ENCODE measurements around the gene HCRTR2.
"Not testable (repeated sequence)": the region's sequence is repeated elsewhere in the genome, so short reads cannot be mapped to it uniquely, and the experiment has no call there.

HCRTR2 gene

GRCh38 chr6:55212156-55212555 lies 37.8 kb downstream of the HCRTR2 start:
- TF ChIP-seq CTCF (IDR thresholded peaks at IDR 0.05; ENCODE audit: borderline replicate concordance, insufficient read depth, low read depth, low read length) = no peak
- H3K4me3 ChIP-seq (ENCODE audit: low read depth, low read length) = no peak overlapping the region

GRCh38 chr6:55220961-55221360 lies 46.6 kb downstream of the HCRTR2 start:
- H3K4me3 ChIP-seq (ENCODE audit: low read depth, low read length) = no peak overlapping the region
- no peak for TF ChIP-seq CTCF (IDR thresholded peaks at IDR 0.05; ENCODE audit: borderline replicate concordance, insufficient read depth, low read depth, low read length)

GRCh38 chr6:55227862-55228261 lies 53.5 kb downstream of the HCRTR2 start:
- H3K4me3 ChIP-seq (ENCODE audit: low read depth, low read length) = no peak overlapping the region
- TF ChIP-seq CTCF (IDR thresholded peaks at IDR 0.05; ENCODE audit: borderline replicate concordance, insufficient read depth, low read depth, low read length) = no peak

DNA sequence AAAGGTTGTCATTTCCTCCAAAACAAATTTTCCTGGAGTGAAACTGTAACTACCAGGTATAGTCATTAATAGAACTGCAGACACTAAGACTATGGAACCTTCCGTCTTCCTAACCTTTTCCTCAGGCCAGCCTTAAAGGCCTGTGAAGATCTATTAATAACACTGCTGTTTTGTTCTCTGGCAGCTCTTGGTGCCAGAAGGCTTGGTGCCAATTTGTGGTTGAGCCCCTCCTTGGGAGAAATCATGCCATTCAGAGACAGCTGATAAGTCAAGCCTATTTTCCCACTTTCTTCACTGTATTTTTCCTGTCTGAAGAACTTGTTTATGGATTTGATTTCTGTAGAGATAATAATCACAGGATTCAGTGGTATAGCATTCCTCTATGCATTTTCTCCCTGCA lies 64.8 kb downstream of the HCRTR2 start:
- no peak overlapping the region for H3K4me3 ChIP-seq (ENCODE audit: low read depth, low read length)
- TF ChIP-seq CTCF (IDR thresholded peaks at IDR 0.05; ENCODE audit: borderline replicate concordance, insufficient read depth, low read depth, low read length) = no peak

GRCh38 chr6:55240975-55241605 lies 66.8 kb downstream of the HCRTR2 start:
- H3K4me3 ChIP-seq (ENCODE audit: low read depth, low read length) = not testable (repeated sequence)

DNA sequence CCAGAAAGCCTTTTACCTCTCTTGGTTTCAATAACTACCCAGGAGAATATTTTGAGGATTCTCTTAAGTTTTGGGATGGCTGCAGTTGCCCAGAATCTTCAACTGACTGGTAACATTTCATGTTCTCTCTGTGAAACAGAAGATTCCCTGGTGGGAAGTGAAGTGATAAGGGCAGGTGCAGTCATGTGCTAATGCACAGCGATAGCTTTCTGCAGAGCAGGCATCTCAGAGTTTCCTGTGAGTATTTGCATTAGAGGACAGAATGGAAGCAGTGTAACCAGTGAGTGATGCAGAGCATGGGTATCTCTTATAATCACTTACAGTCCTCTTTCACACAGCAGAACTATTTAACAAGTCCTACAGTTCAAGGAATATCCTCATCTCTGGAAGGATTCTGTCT lies 76.1 kb downstream of the HCRTR2 start:
- no peak overlapping the region for H3K4me3 ChIP-seq (ENCODE audit: low read depth, low read length)
- no peak for TF ChIP-seq CTCF (IDR thresholded peaks at IDR 0.05; ENCODE audit: borderline replicate concordance, insufficient read depth, low read depth, low read length)

DNA sequence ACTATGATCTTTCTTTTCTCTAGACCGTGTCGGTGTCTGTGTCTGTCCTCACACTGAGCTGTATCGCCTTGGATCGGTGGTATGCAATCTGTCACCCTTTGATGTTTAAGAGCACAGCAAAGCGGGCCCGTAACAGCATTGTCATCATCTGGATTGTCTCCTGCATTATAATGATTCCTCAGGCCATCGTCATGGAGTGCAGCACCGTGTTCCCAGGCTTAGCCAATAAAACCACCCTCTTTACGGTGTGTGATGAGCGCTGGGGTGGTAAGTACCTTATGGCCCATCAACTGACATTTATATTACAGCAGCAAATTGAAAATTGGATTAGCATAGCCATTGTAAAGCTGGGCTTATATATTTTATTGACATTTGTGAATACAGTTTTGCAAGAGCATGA lies 80.8 kb downstream of the HCRTR2 start:
- H3K4me3 ChIP-seq (ENCODE audit: low read depth, low read length) = no peak overlapping the region
- no peak for TF ChIP-seq CTCF (IDR thresholded peaks at IDR 0.05; ENCODE audit: borderline replicate concordance, insufficient read depth, low read depth, low read length)

- H3K4me3 ChIP-seq (ENCODE audit: low read depth, low read length) = no peak overlapping the region
- no peak for TF ChIP-seq CTCF (IDR thresholded peaks at IDR 0.05; ENCODE audit: borderline replicate concordance, insufficient read depth, low read depth, low read length)
Measured at GRCh38 chr6:55260181-55260580, 85.9 kb downstream of the HCRTR2 start.
